K562 (cell line): ENCODE data around the gene LRRC75A. TPM values are rescaled to one million over a fixed set of nuclear protein-coding genes. Genes with fewer than 3 reads are reported as not detected.

Experiments
- ATAC-seq: fragments of 200-7000 bp; cut with Tn5 transposase; 3 replicates; pipeline ENCODE4 v1.9.1; 2020; ENCODE audit warnings: moderate library complexity
- BruUV-seq: library from RNA; stranded (reverse); fragments of 400-500 nt; replicated peaks from 2 replicates; lab custom pipeline; 2021; lab: Mats Ljungman, UMichigan
- CTCF ChIA-PET: fragments of 300-600 bp; formaldehyde crosslinking; extraction: SDS; loops from one replicate; lab custom pipeline; 2021; ENCODE audit warnings: low intra/inter-chr PET ratio; lab: Yijun Ruan, JAX
- POLR2A ChIA-PET: fragments of 300-600, 350-650 bp; sonication (Branson Sonifier 250); formaldehyde crosslinking; extraction: SDS; loops from one replicate; lab custom pipeline; 2021; ENCODE audit warnings: antibody characterized with exemption, inconsistent platforms; lab: Yijun Ruan, JAX
- DNase-seq, 4 experiments: peaks; one replicate each; pipeline versions ENCODE4 v3.0.0 to v3.0.0-alpha.2; 2011 to 2018; ENCODE audit warnings: low spot score in 3 of 4, mixed read lengths in 3 of 4; ENCODE audit errors: extremely low read depth in 1 of 4
- FAIRE-seq: peaks from 2 replicates; lab custom pipeline; 2011; peaks lifted over from hg19 to GRCh38; lab: Jason Lieb, UNC
- H2AFZ ChIP-seq: 2 replicates; pipeline ENCODE4 v1.6.0; 2011; ENCODE audit warnings: low read depth, low read length, control low read depth, inconsistent platforms
- H3K27ac ChIP-seq: fragments of 200-600 bp; 3 replicates; pipeline ENCODE4 v1.8.0; 2011; ENCODE audit warnings: low read depth, mild to moderate bottlenecking, control low read depth, inconsistent platforms, low read length, moderate library complexity, mixed read lengths; ENCODE audit errors: extremely low read depth
- H3K27me3 ChIP-seq, 2 experiments: fragments of 300-600 bp in 1 of 2; 2 replicates in 1 of 2; 3 replicates in 1 of 2; pipeline versions ENCODE4 v1.6.0 to v1.8.0; 2011; ENCODE audit warnings: inconsistent platforms in 2 of 2, low read length in 2 of 2, mild to moderate bottlenecking in 1 of 2, mixed read lengths in 1 of 2, moderate library complexity in 1 of 2; ENCODE audit not compliant: control insufficient read depth in 2 of 2, insufficient read depth in 2 of 2
- H3K36me3 ChIP-seq: fragments of 300-600 bp; 3 replicates; pipeline ENCODE4 v1.8.0; 2011; ENCODE audit warnings: mild to moderate bottlenecking, low read length, inconsistent platforms; ENCODE audit not compliant: control insufficient read depth, insufficient read depth
- H3K4me1 ChIP-seq, 2 experiments: fragments of 200-600 bp in 1 of 2; replicated peaks in 1 of 2; 2 replicates in 1 of 2; 3 replicates in 1 of 2; pipeline versions ENCODE4 v1.5.1 to v1.8.0; 2011; ENCODE audit warnings: inconsistent platforms in 2 of 2, low read length in 2 of 2, mild to moderate bottlenecking in 1 of 2, mixed read lengths in 1 of 2, moderate library complexity in 1 of 2; ENCODE audit not compliant: control insufficient read depth in 2 of 2, insufficient read depth in 2 of 2
- H3K4me2 ChIP-seq: 2 replicates; pipeline ENCODE4 v1.6.1; 2011; ENCODE audit warnings: low read length, control low read depth, inconsistent platforms, mixed read lengths; ENCODE audit not compliant: insufficient read depth
- H3K4me3 ChIP-seq: fragments of 200-600 bp; sonication (generic), shearing (Covaris generic); 2 replicates; pipeline ENCODE4 v1.5.1; 2016; ENCODE audit warnings: control low read depth, inconsistent platforms
- H3K79me2 ChIP-seq: fragments of 200-600 bp; 3 replicates; pipeline ENCODE4 v1.8.0; 2011; ENCODE audit warnings: low read length, inconsistent platforms; ENCODE audit not compliant: control insufficient read depth, insufficient read depth
- H3K9ac ChIP-seq, 2 experiments: 2 replicates each; pipeline versions ENCODE4 v1.6.0 to v1.6.1; 2011; ENCODE audit warnings: low read depth in 2 of 2, low read length in 2 of 2, control low read depth in 1 of 2, inconsistent platforms in 1 of 2, mild to moderate bottlenecking in 1 of 2, mixed read lengths in 1 of 2; ENCODE audit not compliant: insufficient read depth in 1 of 2
- H3K9me1 ChIP-seq: one replicate; pipeline ENCODE4 v1.6.0; 2011; ENCODE audit warnings: inconsistent platforms, mild to moderate bottlenecking, low read length, moderate library complexity; ENCODE audit not compliant: control insufficient read depth, insufficient read depth
- H3K9me3 ChIP-seq: replicated peaks from 2 replicates; pipeline ENCODE4 v1.5.1; 2011; ENCODE audit warnings: low read depth, low read length, inconsistent platforms; ENCODE audit not compliant: control insufficient read depth, insufficient read depth
- H4K20me1 ChIP-seq: replicated peaks from 2 replicates; pipeline ENCODE4 v1.6.1; 2011; ENCODE audit warnings: low read length, inconsistent platforms, mixed read lengths; ENCODE audit not compliant: control insufficient read depth, insufficient read depth
- CCNT2 ChIP-seq: IDR thresholded peaks from 2 replicates; pipeline ENCODE4 v1.6.1; 2011; ENCODE audit warnings: borderline replicate concordance, low read depth, mild to moderate bottlenecking, moderate library complexity, mixed read lengths, low read length; ENCODE audit not compliant: insufficient read length; ENCODE audit errors: extremely low read depth
- CXXC5 ChIP-seq: fragments of 250-450 bp; sonication (Bioruptor Pico); IDR thresholded peaks from 2 replicates; pipeline ENCODE4 v1.8.0; 2022; ENCODE audit warnings: inconsistent platforms, mild to moderate bottlenecking, moderate library complexity
- DEAF1 ChIP-seq: fragments of 450-650 bp; formaldehyde crosslinking; IDR thresholded peaks from 2 replicates; pipeline ENCODE4 v1.4.0; 2020; ENCODE audit warnings: mild to moderate bottlenecking, moderate library complexity
- HDAC8 ChIP-seq: fragments of 450-650 bp; IDR thresholded peaks from 2 replicates; pipeline ENCODE4 v1.6.1; 2016; ENCODE audit warnings: mild to moderate bottlenecking, missing genetic modification characterization, moderate library complexity, missing compliant biosample characterization
- HOXB6 ChIP-seq: fragments of 250-450 bp; sonication (Bioruptor Pico); IDR thresholded peaks from 2 replicates; pipeline ENCODE4 v1.5.1; 2022; ENCODE audit warnings: mild to moderate bottlenecking, borderline replicate concordance
- KDM1A ChIP-seq, 2 experiments: fragments of 450-650 bp; IDR thresholded peaks; 2 replicates each; pipeline ENCODE4 v1.6.1; 2016; ENCODE audit warnings: mild to moderate bottlenecking in 2 of 2
- POLR2B ChIP-seq: fragments of 450-650 bp; IDR thresholded peaks from 2 replicates; pipeline ENCODE4 v1.6.1; 2018; ENCODE audit warnings: low read depth; ENCODE audit not compliant: partially characterized antibody
- PRDM10 ChIP-seq: fragments of 450-650 bp; IDR thresholded peaks from 2 replicates; pipeline ENCODE4 v1.6.1; 2018; ENCODE audit not compliant: partially characterized antibody
- SMARCA5 ChIP-seq: fragments of 450-650 bp; IDR thresholded peaks from 2 replicates; pipeline ENCODE4 v1.6.1; 2016
- ZFX ChIP-seq: sonication (generic); formaldehyde crosslinking; IDR thresholded peaks from 2 replicates; pipeline ENCODE4 v1.8.0; 2022; ENCODE audit warnings: mild to moderate bottlenecking, missing genetic modification reagents, moderate library complexity
- ZNF398 ChIP-seq: fragments of 250-450 bp; sonication (Bioruptor Pico); IDR thresholded peaks from 2 replicates; pipeline ENCODE4 v1.8.0; 2021; ENCODE audit warnings: moderate library complexity, mild to moderate bottlenecking, inconsistent platforms
- WGBS: fragments of 100-300 bp; shearing (Covaris generic); methylation state at CpG from one replicate; pipeline ENCODE4 v1.1.6; 2016; ENCODE audit warnings: low coverage, mixed read lengths; ENCODE audit not compliant: insufficient coverage; ENCODE audit errors: missing lambda C conversion rate; 5-methylcytosine and 5-hydroxymethylcytosine counted together
- in situ Hi-C: fragments of 300-500 bp; cut with MboI; formaldehyde crosslinking; loops from 4 replicates; pipeline ENCODE4 v1.15.0; 2018; ENCODE audit warnings: inconsistent platforms, mixed read lengths
- intact Hi-C: fragments of 100-400 bp; cut with micrococcal nuclease; formaldehyde crosslinking; loops from 2 replicates; pipeline ENCODE4 v1.14.2; 2022
- polyA plus RNA-seq, 8 experiments: library from polyadenylated mRNA; depleted of rRNA in 4 of 8; stranded (reverse) in 5 of 8; unstranded in 3 of 8; fragments of >200 nt; fragmentation: Nextera tagmentation in 2 of 8; fragmentation: Illumina TruSeq in 1 of 8; extraction: Ambion mirVana in 2 of 8; extraction: Trizol in 1 of 8; gene quantifications; 2 replicates each; pipeline versions ENCODE4 v1.2.1 to v1.2.3, GENCODE V29; 2011 to 2014; ENCODE audit warnings: inconsistent platforms in 1 of 8, missing spikeins in 1 of 8
- total RNA-seq, 7 experiments: library from RNA; depleted of rRNA in 6 of 7; stranded (reverse); fragments of >200 nt in 6 of 7; fragmentation: Illumina TruSeq in 2 of 7; extraction: Trizol in 2 of 7; gene quantifications; 2 replicates each; pipeline versions ENCODE4 v1.2.1 to v1.2.3, GENCODE V29; 2011 to 2021; ENCODE audit warnings: low replicate concordance in 1 of 7

LRRC75A gene
- total and polyA plus RNA-seq, 9 of the 15 experiments (the other 6 are each of a cell fraction or from before 2014, with no cell fraction given) = 0.04 to 0.34 (median 0.08) TPM; not detected in 5

GRCh38 chr17:16419929-16420271 lies 72.1 kb downstream of the LRRC75A start (continued):
- no peak for TF ChIP-seq CXXC5 (CRISPR knock-in tag)
- no peak for TF ChIP-seq SMARCA5
- no peak for TF ChIP-seq HOXB6 (CRISPR knock-in tag)

- H3K27ac ChIP-seq = peak overlapping the region; percentile 74
- H3K79me2 ChIP-seq = peaks cover 54% of the 10 kb centered on the region
- H3K4me1 ChIP-seq = peaks cover 37 to 44% of the 10 kb centered on the region in 2 experiments
- no peaks in the 10 kb centered on the region for H3K9me3 ChIP-seq
- ChIA-PET POLR2A (interaction anchor here (0.7 to 1.4 kb wide), 4 partner anchors 9 to 69 kb away, joined by 3 to 12 read pairs (median 4); partner anchors contain the start of gene UBB), CTCF (no interaction called here)
- intact Hi-C loops (no loop called here), in situ Hi-C loops (no loop called here)
- peak; percentile 59 to 80 (median 66) for DNase-seq
- H3K27me3 ChIP-seq = no peaks in the 10 kb centered on the region
- ATAC-seq = peak; percentile 62
- peaks cover 4% of the 10 kb centered on the region for H3K9me1 ChIP-seq
- 23% methylated on average over 8 of the region's 8 CpGs for WGBS
- peaks cover 49% of the 10 kb centered on the region; the same call in 2 of the 3 replicates for H3K36me3 ChIP-seq
- no peak overlapping the region; the same call in 1 of the 2 replicates for H3K4me3 ChIP-seq
- BruUV-seq = no TSS peak
- peak; percentile 91 for FAIRE-seq
- H3K9ac ChIP-seq = peak overlapping the region; percentile 43 to 81; a peak in 3 of 4 replicates
- peak overlapping the region; percentile 41 for H3K4me2 ChIP-seq
- no peaks in the 10 kb centered on the region for H4K20me1 ChIP-seq
- no peak overlapping the region for H2AFZ ChIP-seq
- TF ChIP-seq KDM1A (IDR thresholded peaks at IDR 0.05) (peak; percentile 55 to 56; a peak in 2 of 4 replicates), PRDM10 (peak; percentile 61), POLR2B (peak; percentile 41), ZNF398 (CRISPR knock-in tag) (no peak), CCNT2 (peak; percentile 9), ZFX (0 out of 2 replicates have a peak, but pooled peaks have one; percentile 30), DEAF1 (CRISPR knock-in tag) (0 out of 2 replicates have a peak, but pooled peaks have one; percentile 21), HDAC8 (tag) (no peak)
Observed at GRCh38 chr17:16419074-16419928, 72.7 kb downstream of the LRRC75A start.
